Measurements from ENCODE around the gene CHD9. TPM values are rescaled to one million over a fixed set of nuclear protein-coding genes. Genes with fewer than 3 reads are reported as not detected.

The CHD9 gene
- total RNA-seq, 1 donor from 2014 or later = 37.6 TPM

DNA sequence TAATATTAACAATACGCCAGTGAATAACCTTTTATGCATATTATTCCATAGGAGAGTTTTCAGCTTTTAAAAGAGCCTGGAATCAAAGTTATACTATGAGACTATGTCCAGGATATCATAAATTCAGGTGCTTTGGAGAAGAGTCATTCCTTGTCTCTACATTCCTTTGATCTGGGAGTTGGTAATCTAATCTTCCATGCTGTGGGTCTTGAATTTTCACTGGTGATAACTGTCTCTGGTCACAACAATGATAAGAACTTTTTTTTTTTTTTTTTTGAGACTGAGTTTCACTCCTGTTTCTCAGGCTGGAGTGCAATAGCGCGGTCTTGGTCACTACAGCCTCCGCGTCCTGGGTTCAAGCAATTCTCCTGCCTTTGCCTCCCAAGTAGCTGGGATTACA lies 50.8 kb downstream of the CHD9 start:
- intact Hi-C loops (cut with DNase I) = no loop called here

GRCh38 chr16:53111078-53111791 lies 56.4 kb downstream of the CHD9 start:
- intact Hi-C loops (cut with DNase I) = no loop called here
- DNase-seq (ENCODE audit: missing footprints) = no peak
- no peak for ATAC-seq

More for the DNA sequence above, 50.8 kb downstream of the CHD9 start:
- no peak for ATAC-seq
- DNase-seq (ENCODE audit: missing footprints) = no peak

GRCh38 chr16:53112015-53112414 lies 57.2 kb downstream of the CHD9 start:
- no peak for DNase-seq (ENCODE audit: missing footprints)
- ATAC-seq = no peak
- intact Hi-C loops (cut with DNase I) = no loop called here

DNA sequence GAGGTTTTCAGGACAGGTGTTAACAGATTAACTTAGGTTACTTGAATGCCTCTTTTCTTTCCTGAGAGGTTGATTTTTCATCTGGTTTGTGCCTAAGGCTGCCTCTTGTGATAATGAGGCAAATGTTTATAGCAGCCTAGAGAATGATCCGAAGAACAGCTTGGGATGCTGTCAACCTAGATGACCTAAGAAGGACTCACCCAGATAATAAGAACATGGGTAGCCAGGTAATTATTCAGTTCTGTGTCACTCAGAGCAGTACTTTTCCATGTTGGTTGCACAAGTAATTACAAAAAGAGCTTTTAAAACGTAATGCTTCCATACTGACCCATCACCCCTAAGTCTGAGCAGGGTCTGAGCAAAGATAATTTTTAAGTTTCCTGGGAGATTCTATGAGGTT lies 60.3 kb downstream of the CHD9 start:
- intact Hi-C loops (cut with DNase I) = no loop called here
- no peak for DNase-seq (ENCODE audit: missing footprints)
- ATAC-seq = no peak

- intact Hi-C loops (cut with DNase I) = no loop called here
- no peak for DNase-seq (ENCODE audit: missing footprints)
- ATAC-seq = no peak
Measured at GRCh38 chr16:53115773-53116172, 61.0 kb downstream of the CHD9 start.

DNA sequence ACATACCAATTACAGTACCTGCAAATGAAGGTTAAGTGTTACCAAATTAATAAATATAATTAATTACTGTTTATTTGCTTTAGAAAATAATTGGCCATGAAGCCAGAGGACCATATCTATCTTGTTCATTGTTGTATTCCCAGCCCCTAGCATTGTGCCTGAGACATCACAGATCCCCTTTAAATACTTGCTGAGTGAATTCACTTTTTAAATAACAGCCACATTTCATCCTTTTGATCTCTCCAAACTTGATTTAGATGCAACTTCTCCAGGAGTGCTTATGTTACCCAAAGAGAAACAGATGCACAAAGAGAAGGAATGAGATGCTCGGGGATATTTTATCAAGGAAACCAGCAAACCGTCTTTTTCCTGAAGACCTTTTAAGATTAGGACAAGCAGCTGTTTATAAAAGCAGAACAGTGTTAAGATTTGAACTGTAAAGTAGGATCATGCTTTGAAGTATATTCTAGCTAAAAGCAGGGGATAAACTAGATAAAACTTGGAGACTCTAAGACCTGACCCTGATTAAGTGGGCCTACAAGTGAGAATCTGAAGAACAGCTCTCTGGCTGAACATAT lies 66.3 kb downstream of the CHD9 start:
- ATAC-seq (no peak), DNase-seq (ENCODE audit: missing footprints) (no peak)
- intact Hi-C loops (cut with DNase I) = no loop called here

GRCh38 chr16:53121661-53122060 lies 66.9 kb downstream of the CHD9 start:
- intact Hi-C loops (cut with DNase I) = no loop called here

GRCh38 chr16:53123747-53124146 lies 69.0 kb downstream of the CHD9 start:
- intact Hi-C loops (cut with DNase I) = no loop called here

More at GRCh38 chr16:53121661-53122060, 66.9 kb downstream of the CHD9 start:
- no peak for DNase-seq (ENCODE audit: missing footprints)
- peak; percentile 59 for ATAC-seq

GRCh38 chr16:53126390-53126789 lies 71.6 kb downstream of the CHD9 start:
- intact Hi-C loops (cut with DNase I) = no loop called here
- DNase-seq (ENCODE audit: missing footprints) (no peak), ATAC-seq (no peak)

More at GRCh38 chr16:53123747-53124146, 69.0 kb downstream of the CHD9 start:
- ATAC-seq (no peak), DNase-seq (ENCODE audit: missing footprints) (no peak)

GRCh38 chr16:53129281-53130158 lies 74.7 kb downstream of the CHD9 start:
- no peak for ATAC-seq
- intact Hi-C loops (cut with DNase I) = loop anchor here (1.0 kb wide), 3 partner anchors 30 to 79 kb away; no protein-coding TSS in a partner anchor
- DNase-seq (ENCODE audit: missing footprints) = no peak

DNA sequence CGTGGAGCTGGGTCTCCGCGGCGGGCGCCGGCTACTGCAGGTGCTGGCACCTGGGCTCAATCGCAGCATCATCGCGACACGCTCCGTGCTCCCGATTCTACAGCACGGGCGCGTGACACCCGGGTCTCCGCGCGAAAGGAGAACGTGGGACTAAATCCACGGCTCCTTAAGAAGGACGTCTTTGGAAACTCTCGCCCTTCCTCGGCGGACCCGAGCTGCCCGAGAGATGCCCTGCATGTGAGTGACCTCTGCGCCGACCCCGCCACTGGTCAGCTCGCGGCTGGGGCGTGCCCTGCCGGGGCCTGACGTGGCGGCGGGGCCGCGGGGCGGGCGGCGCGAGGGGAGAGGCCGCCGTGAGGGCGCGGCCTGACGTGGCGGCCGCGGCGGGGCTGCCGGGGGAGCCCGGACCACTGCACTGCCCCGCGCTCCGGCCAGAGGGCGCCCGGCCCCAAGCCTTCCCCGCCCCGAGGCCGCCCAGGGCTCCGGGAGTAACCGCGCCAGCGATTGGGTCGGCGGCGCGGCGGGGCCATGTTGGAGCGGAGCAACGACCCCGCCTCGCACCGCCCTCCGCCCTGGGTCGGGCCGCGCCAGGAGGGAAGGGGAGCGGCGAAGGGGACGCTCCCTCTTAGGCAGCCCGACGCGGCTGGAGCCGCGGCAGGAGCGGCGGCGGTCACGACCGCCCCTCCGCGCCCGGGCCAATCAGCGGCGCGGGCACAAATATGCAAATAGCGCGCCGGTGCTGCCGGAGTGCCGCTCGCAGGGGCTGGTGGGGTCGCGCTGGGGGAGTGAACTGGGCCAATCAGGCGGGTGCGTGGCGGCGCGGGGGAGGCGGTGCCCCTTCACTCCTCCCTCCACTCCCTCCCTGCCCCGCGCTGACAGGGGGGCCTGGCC lies 75.6 kb downstream of the CHD9 start:
- peak; percentile 98 for DNase-seq (ENCODE audit: missing footprints)
- intact Hi-C loops (cut with DNase I) = loop anchor here (1.0 kb wide), 3 partner anchors 31 to 78 kb away; no protein-coding TSS in a partner anchor
- peak; percentile 95 for ATAC-seq

- DNase-seq (ENCODE audit: missing footprints) (peak; percentile 78), ATAC-seq (no peak)
- intact Hi-C loops (cut with DNase I) = no loop called here
Measured at GRCh38 chr16:53131050-53131362, 76.2 kb downstream of the CHD9 start.

DNA sequence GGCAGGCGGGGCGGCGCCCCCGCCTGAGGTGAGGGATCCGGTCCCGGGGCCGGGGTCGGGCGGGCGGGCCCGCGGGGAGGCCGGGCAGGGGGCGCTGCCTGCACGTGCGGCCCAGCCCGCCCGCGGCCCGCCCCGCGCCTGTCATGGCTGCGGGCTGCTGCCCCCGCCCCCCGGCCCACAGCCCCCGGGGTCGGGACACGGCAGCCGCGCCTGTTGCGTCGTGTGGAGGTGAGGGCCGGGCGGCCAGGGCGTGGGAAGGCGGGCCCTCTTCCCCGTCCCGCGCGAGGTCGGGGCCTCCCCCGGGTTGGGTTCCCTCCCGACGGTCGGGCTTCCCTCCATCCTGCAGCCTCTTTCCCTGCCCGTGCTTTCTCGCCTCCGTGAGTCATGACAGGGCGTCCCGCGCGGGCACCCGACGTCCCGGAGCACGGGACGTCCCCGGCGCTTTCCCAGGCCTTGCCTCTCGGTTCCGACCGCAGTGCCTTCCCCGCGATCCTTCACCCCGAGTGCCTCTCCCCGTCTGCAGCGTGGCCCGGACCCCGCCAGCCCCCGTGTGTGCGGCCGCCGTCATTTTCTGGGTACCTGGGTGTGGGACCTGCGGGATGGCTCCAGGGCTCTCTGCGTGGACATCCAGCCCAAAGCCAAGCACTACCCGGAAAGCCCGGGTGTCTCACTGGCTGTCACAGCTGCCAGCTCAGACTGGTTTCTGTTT lies 76.7 kb downstream of the CHD9 start:
- DNase-seq (ENCODE audit: missing footprints) = peak; percentile 83
- intact Hi-C loops (cut with DNase I) = no loop called here
- peak; percentile 5 for ATAC-seq

GRCh38 chr16:53132406-53132805 lies 77.6 kb downstream of the CHD9 start:
- ATAC-seq (no peak), DNase-seq (ENCODE audit: missing footprints) (no peak)
- intact Hi-C loops (cut with DNase I) = no loop called here

- no peak for ATAC-seq
- DNase-seq (ENCODE audit: missing footprints) = no peak
- intact Hi-C loops (cut with DNase I) = no loop called here
Measured at GRCh38 chr16:53135329-53135728, 80.5 kb downstream of the CHD9 start.

- intact Hi-C loops (cut with DNase I) = no loop called here
- no peak for DNase-seq (ENCODE audit: missing footprints)
Measured at GRCh38 chr16:53142823-53143568, 88.2 kb downstream of the CHD9 start.

GRCh38 chr16:53147500-53148065 lies 92.8 kb downstream of the CHD9 start:
- DNase-seq (ENCODE audit: missing footprints) = no peak
- intact Hi-C loops (cut with DNase I) = no loop called here
- ATAC-seq = no peak

More at GRCh38 chr16:53142823-53143568, 88.2 kb downstream of the CHD9 start:
- no peak for ATAC-seq
